Neural cell (in vitro differentiated cells): ENCODE data around the gene NUFIP1. TPM values are rescaled to one million over a fixed set of nuclear protein-coding genes. Genes with fewer than 3 reads are reported as not detected.

Experiments
- H2AFZ ChIP-seq: fragments of 200-600, 300-800 bp; sonication (generic), shearing (Covaris generic); 2 replicates; pipeline ENCODE4 v1.6.0; 2014; ENCODE audit warnings: low read depth, mild to moderate bottlenecking, antibody characterized with exemption, low read length, moderate library complexity
- H3F3A ChIP-seq: fragments of 200-600 bp; shearing (Covaris generic); 2 replicates; pipeline ENCODE4 v1.6.1; 2016; ENCODE audit warnings: mild to moderate bottlenecking, moderate library complexity, mixed read lengths, antibody characterized with exemption, low read length; ENCODE audit not compliant: insufficient read depth, poor library complexity, severe bottlenecking
- H3K27ac ChIP-seq: fragments of 200-600, 300-800 bp; sonication (generic), shearing (Covaris generic); 2 replicates; pipeline ENCODE4 v1.5.1; 2014; ENCODE audit warnings: mild to moderate bottlenecking, low read length, moderate library complexity
- H3K27me3 ChIP-seq: fragments of 300-800, 200-600 bp; sonication (generic), shearing (Covaris generic); 2 replicates; pipeline ENCODE4 v1.6.0; 2014; ENCODE audit warnings: mild to moderate bottlenecking, low read depth, low read length, moderate library complexity; ENCODE audit not compliant: insufficient read depth
- H3K36me3 ChIP-seq: fragments of 300-800, 200-600 bp; sonication (generic), shearing (Covaris generic); 2 replicates; pipeline ENCODE4 v1.5.1; 2014; ENCODE audit warnings: mild to moderate bottlenecking, antibody characterized with exemption, low read length, moderate library complexity; ENCODE audit not compliant: insufficient read depth
- H3K4me2 ChIP-seq: fragments of 300-800, 200-600 bp; sonication (generic), shearing (Covaris generic); 2 replicates; pipeline ENCODE4 v1.6.0; 2014; ENCODE audit warnings: mild to moderate bottlenecking, low read length
- H3K4me3 ChIP-seq: fragments of 300-800, 200-600 bp; sonication (generic), shearing (Covaris generic); 2 replicates; pipeline ENCODE4 v1.5.1; 2014; ENCODE audit warnings: mild to moderate bottlenecking, low read length, moderate library complexity
- H3K79me2 ChIP-seq: fragments of 200-600 bp; shearing (Covaris generic); replicated peaks from 2 replicates; pipeline ENCODE4 v1.6.0; 2014; ENCODE audit warnings: mild to moderate bottlenecking, low read length, moderate library complexity; ENCODE audit not compliant: insufficient read depth
- H3K9ac ChIP-seq: fragments of 300-800, 200-600 bp; sonication (generic), shearing (Covaris generic); 2 replicates; pipeline ENCODE4 v1.6.1; 2016; ENCODE audit warnings: mild to moderate bottlenecking, low read length, mixed read lengths
- H3K9me2 ChIP-seq: fragments of 200-600 bp; shearing (Covaris generic); 2 replicates; pipeline ENCODE4 v1.6.1; 2016; ENCODE audit warnings: mild to moderate bottlenecking, low read length, mixed read lengths; ENCODE audit not compliant: insufficient read depth
- H3K9me3 ChIP-seq: fragments of 200-600, 300-800 bp; sonication (generic), shearing (Covaris generic); 2 replicates; pipeline ENCODE4 v1.6.1; 2016; ENCODE audit warnings: mild to moderate bottlenecking, mixed run types, low read length, moderate library complexity, mixed read lengths
- H4K20me1 ChIP-seq: fragments of 200-600 bp; shearing (Covaris generic); 2 replicates; pipeline ENCODE4 v1.6.1; 2016; ENCODE audit warnings: mild to moderate bottlenecking, mixed run types; ENCODE audit not compliant: insufficient read depth
- CTCF ChIP-seq: fragments of 450-650 bp; IDR thresholded peaks from 2 replicates; pipeline ENCODE4 v1.5.1; 2014; ENCODE audit warnings: antibody characterized with exemption, mild to moderate bottlenecking, moderate library complexity; ENCODE audit not compliant: poor library complexity, severe bottlenecking
- EP300 ChIP-seq: fragments of 450-650 bp; conservative IDR thresholded peaks from 2 replicates; pipeline ENCODE4 v1.6.1; 2014; ENCODE audit warnings: antibody characterized with exemption, mild to moderate bottlenecking, moderate library complexity; ENCODE audit not compliant: poor library complexity, severe bottlenecking
- EZH2 ChIP-seq: fragments of 200-600, 300-800 bp; shearing (Covaris generic), sonication (generic); IDR thresholded peaks from 2 replicates; pipeline ENCODE4 v1.6.1; 2014; ENCODE audit warnings: antibody characterized with exemption, low read length, borderline replicate concordance, mild to moderate bottlenecking; ENCODE audit not compliant: insufficient read depth, poor library complexity, severe bottlenecking
- MXI1 ChIP-seq: fragments of 450-650 bp; conservative IDR thresholded peaks from 2 replicates; pipeline ENCODE4 v1.6.1; 2014; ENCODE audit warnings: antibody characterized with exemption, mild to moderate bottlenecking; ENCODE audit not compliant: poor library complexity, severe bottlenecking
- POLR2AphosphoS5 ChIP-seq: IDR thresholded peaks from 2 replicates; pipeline ENCODE4 v1.6.1; 2012
- RAD21 ChIP-seq: fragments of 450-650 bp; conservative IDR thresholded peaks from 2 replicates; pipeline ENCODE4 v1.6.1; 2014; ENCODE audit warnings: antibody characterized with exemption, mild to moderate bottlenecking, moderate library complexity
- SMC3 ChIP-seq: fragments of 450-650 bp; conservative IDR thresholded peaks from 2 replicates; pipeline ENCODE4 v1.6.1; 2014; ENCODE audit warnings: antibody characterized with exemption, mild to moderate bottlenecking, moderate library complexity; ENCODE audit not compliant: poor library complexity
- TAF1 ChIP-seq: IDR thresholded peaks from 2 replicates; pipeline ENCODE4 v1.6.1; 2012; ENCODE audit warnings: low read depth
- polyA plus RNA-seq: library from polyadenylated mRNA; depleted of rRNA; stranded (reverse); fragments of >200 nt; gene quantifications from 2 replicates; pipeline ENCODE4 v1.2.3, GENCODE V29; 2014

Gene NUFIP1
- polyA plus RNA-seq, 1 donor from 2014 or later = 11.0 TPM

- H3K9me2 ChIP-seq = no peaks in the 10 kb centered on the region
- no peaks in the 10 kb centered on the region for H4K20me1 ChIP-seq
- H3K9me3 ChIP-seq = no peaks in the 10 kb centered on the region
- no peak overlapping the region for H3K4me2 ChIP-seq
- H3K36me3 ChIP-seq = no peaks in the 10 kb centered on the region
- H3K9ac ChIP-seq = no peak overlapping the region
- TF ChIP-seq EZH2 = no peak
- no peak for TF ChIP-seq RAD21
- no peak for TF ChIP-seq POLR2AphosphoS5
- no peak for TF ChIP-seq TAF1
- TF ChIP-seq EP300 = no peak
- no peak for TF ChIP-seq CTCF
- no peak overlapping the region for H2AFZ ChIP-seq
- no peak overlapping the region for H3K27ac ChIP-seq
- no peaks in the 10 kb centered on the region for H3K79me2 ChIP-seq
- H3F3A ChIP-seq = no peaks in the 10 kb centered on the region
- no peak overlapping the region for H3K4me3 ChIP-seq
- no peaks in the 10 kb centered on the region for H3K27me3 ChIP-seq
These were observed 58.2 kb downstream of the NUFIP1 start for GRCh38 chr13:44930963-44931623.

GRCh38 chr13:44930280-44930679, 59.0 kb downstream of the NUFIP1 start:
- Histone ChIP-seq H3F3A (no peaks in the 10 kb centered on the region), H4K20me1 (no peaks in the 10 kb centered on the region), H3K9me3 (no peaks in the 10 kb centered on the region), H2AFZ (no peak overlapping the region), H3K36me3 (no peaks in the 10 kb centered on the region), H3K27ac (no peak overlapping the region), H3K9me2 (no peaks in the 10 kb centered on the region), H3K4me2 (no peak overlapping the region), H3K79me2 (no peaks in the 10 kb centered on the region), H3K4me3 (no peak overlapping the region), H3K27me3 (no peaks in the 10 kb centered on the region), H3K9ac (no peak overlapping the region)
- TF ChIP-seq EP300 (no peak), SMC3 (no peak)

GRCh38 chr13:44929692-44930091, 59.6 kb downstream of the NUFIP1 start:
- no peaks in the 10 kb centered on the region for H3K79me2 ChIP-seq
- H3F3A ChIP-seq = no peaks in the 10 kb centered on the region
- no peaks in the 10 kb centered on the region for H3K36me3 ChIP-seq
- no peaks in the 10 kb centered on the region for H3K9me2 ChIP-seq
- H3K4me3 ChIP-seq = no peak overlapping the region
- no peaks in the 10 kb centered on the region for H3K27me3 ChIP-seq
- H3K27ac ChIP-seq = no peak overlapping the region
- no peak overlapping the region for H3K9ac ChIP-seq
- H3K9me3 ChIP-seq = no peaks in the 10 kb centered on the region
- H3K4me2 ChIP-seq = no peak overlapping the region
- TF ChIP-seq MXI1 = no peak
- no peak for TF ChIP-seq CTCF
- no peak for TF ChIP-seq POLR2AphosphoS5
- no peak for TF ChIP-seq EZH2
- no peak overlapping the region for H2AFZ ChIP-seq
- no peaks in the 10 kb centered on the region for H4K20me1 ChIP-seq
